Measurements from ENCODE around the gene PTX4. TPM values are rescaled to one million over a fixed set of nuclear protein-coding genes. Genes with fewer than 3 reads are reported as not detected.

PTX4 gene
- polyA plus RNA-seq, 1 donor (not counting 4 experiments of a cell fraction or from before 2014, with no cell fraction given): not detected

GRCh38 chr16:1537138-1537577 is 48.4 kb upstream of the PTX4 start:
- H3K27ac ChIP-seq (ENCODE audit: control insufficient read depth, insufficient read depth, low read length): no peak overlapping the region
- no peaks in the 10 kb centered on the region for H3K9me3 ChIP-seq (ENCODE audit: control insufficient read depth, low read depth, low read length)
- H3K27me3 ChIP-seq (ENCODE audit: control insufficient read depth, extremely low read depth, insufficient read depth, low read length): no peaks in the 10 kb centered on the region
- no peak overlapping the region for H3K4me3 ChIP-seq (ENCODE audit: control insufficient read depth in 2 of 3, extremely low read depth in 1 of 3, insufficient read depth in 2 of 3, low read depth in 1 of 3, low read length in 3 of 3)
- no peak overlapping the region for H3K4me2 ChIP-seq (ENCODE audit: control insufficient read depth, extremely low read depth, insufficient read depth, low read depth, low read length)
- dilution Hi-C loops (cut with MboI; ENCODE audit: extremely low pct_ligation_motif_present, low sequenced_read_pairs): no loop called here
- H3K36me3 ChIP-seq (ENCODE audit: control insufficient read depth in 2 of 2, extremely low read depth in 1 of 2, insufficient read depth in 2 of 2, low read length in 2 of 2): peaks cover 0 to 9% of the 10 kb centered on the region in 2 experiments
- FAIRE-seq (no peak), DNase-seq (ENCODE audit: low read depth, low spot score) (no peak)
- TF ChIP-seq, protein P1, sequence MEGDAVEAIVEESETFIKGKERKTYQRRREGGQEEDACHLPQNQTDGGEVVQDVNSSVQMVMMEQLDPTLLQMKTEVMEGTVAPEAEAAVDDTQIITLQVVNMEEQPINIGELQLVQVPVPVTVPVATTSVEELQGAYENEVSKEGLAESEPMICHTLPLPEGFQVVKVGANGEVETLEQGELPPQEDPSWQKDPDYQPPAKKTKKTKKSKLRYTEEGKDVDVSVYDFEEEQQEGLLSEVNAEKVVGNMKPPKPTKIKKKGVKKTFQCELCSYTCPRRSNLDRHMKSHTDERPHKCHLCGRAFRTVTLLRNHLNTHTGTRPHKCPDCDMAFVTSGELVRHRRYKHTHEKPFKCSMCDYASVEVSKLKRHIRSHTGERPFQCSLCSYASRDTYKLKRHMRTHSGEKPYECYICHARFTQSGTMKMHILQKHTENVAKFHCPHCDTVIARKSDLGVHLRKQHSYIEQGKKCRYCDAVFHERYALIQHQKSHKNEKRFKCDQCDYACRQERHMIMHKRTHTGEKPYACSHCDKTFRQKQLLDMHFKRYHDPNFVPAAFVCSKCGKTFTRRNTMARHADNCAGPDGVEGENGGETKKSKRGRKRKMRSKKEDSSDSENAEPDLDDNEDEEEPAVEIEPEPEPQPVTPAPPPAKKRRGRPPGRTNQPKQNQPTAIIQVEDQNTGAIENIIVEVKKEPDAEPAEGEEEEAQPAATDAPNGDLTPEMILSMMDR (optimal IDR thresholded peaks at IDR 0.05 in 1 of 3, IDR thresholded peaks at IDR 0.05 in 1 of 3, conservative IDR thresholded peaks at IDR 0.05 in 1 of 3; ENCODE audit: extremely low read depth in 1 of 3, insufficient read depth in 2 of 3, low read length in 3 of 3): no peak
- no peak for TF ChIP-seq EZH2 (IDR thresholded peaks at IDR 0.05; ENCODE audit: low read length)
- no peaks in the 10 kb centered on the region for H3K9me1 ChIP-seq (ENCODE audit: control insufficient read depth, extremely low read depth, insufficient read depth, low read length)
- H3K4me1 ChIP-seq (ENCODE audit: control insufficient read depth, extremely low read depth, insufficient read depth, low read length): peaks cover 19% of the 10 kb centered on the region
- H3K79me2 ChIP-seq (ENCODE audit: control insufficient read depth, insufficient read depth, low read length): no peaks in the 10 kb centered on the region
- H4K20me1 ChIP-seq (ENCODE audit: control insufficient read depth, extremely low read depth, insufficient read depth, low read length): no peaks in the 10 kb centered on the region
- H2AFZ ChIP-seq (ENCODE audit: control insufficient read depth, low read length): no peak overlapping the region
- no peak overlapping the region for H3K9ac ChIP-seq (ENCODE audit: control insufficient read depth, extremely low read depth, insufficient read depth, low read length)

DNA sequence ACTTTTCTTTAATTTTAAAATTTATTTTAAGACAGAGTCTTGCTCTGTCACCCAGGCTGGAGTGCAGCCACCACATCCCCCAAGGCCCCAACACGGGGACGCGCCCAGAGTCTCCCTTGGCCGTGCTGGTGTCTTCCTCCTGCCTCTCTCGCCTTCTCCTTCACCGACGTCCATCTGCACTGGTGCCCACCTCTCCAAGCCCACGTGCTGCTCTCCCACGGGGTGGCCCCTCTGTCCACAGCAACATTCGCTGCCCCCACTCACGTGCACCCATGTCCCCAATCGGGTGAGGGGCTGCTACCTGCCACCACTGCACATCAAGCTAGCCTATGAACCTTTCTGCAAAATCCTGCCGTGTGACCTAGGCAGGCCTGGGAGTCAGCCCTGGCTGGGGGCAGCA is 47.9 kb upstream of the PTX4 start:
- Histone ChIP-seq H3K27ac (ENCODE audit: control insufficient read depth, insufficient read depth, low read length) (no peak overlapping the region), H3K9me3 (ENCODE audit: control insufficient read depth, low read depth, low read length) (no peaks in the 10 kb centered on the region), H3K36me3 (ENCODE audit: control insufficient read depth in 2 of 2, extremely low read depth in 1 of 2, insufficient read depth in 2 of 2, low read length in 2 of 2) (peaks cover 0 to 9% of the 10 kb centered on the region in 2 experiments), H3K4me2 (ENCODE audit: control insufficient read depth, extremely low read depth, insufficient read depth, low read depth, low read length) (no peak overlapping the region), H2AFZ (ENCODE audit: control insufficient read depth, low read length) (no peak overlapping the region), H3K4me1 (ENCODE audit: control insufficient read depth, extremely low read depth, insufficient read depth, low read length) (peaks cover 24% of the 10 kb centered on the region), H3K9ac (ENCODE audit: control insufficient read depth, extremely low read depth, insufficient read depth, low read length) (no peak overlapping the region), H3K79me2 (ENCODE audit: control insufficient read depth, insufficient read depth, low read length) (no peaks in the 10 kb centered on the region), H3K9me1 (ENCODE audit: control insufficient read depth, extremely low read depth, insufficient read depth, low read length) (no peaks in the 10 kb centered on the region), H3K27me3 (ENCODE audit: control insufficient read depth, extremely low read depth, insufficient read depth, low read length) (no peaks in the 10 kb centered on the region), H4K20me1 (ENCODE audit: control insufficient read depth, extremely low read depth, insufficient read depth, low read length) (no peaks in the 10 kb centered on the region), H3K4me3 (ENCODE audit: control insufficient read depth in 2 of 3, extremely low read depth in 1 of 3, insufficient read depth in 2 of 3, low read depth in 1 of 3, low read length in 3 of 3) (no peak overlapping the region)
- DNase-seq (ENCODE audit: low read depth, low spot score) (no peak), FAIRE-seq (no peak)
- TF ChIP-seq EZH2 (IDR thresholded peaks at IDR 0.05; ENCODE audit: low read length): no peak
- TF ChIP-seq, protein P1 (optimal IDR thresholded peaks at IDR 0.05 in 1 of 3, IDR thresholded peaks at IDR 0.05 in 1 of 3, conservative IDR thresholded peaks at IDR 0.05 in 1 of 3; ENCODE audit: extremely low read depth in 1 of 3, insufficient read depth in 2 of 3, low read length in 3 of 3): no peak
- dilution Hi-C loops (cut with MboI; ENCODE audit: extremely low pct_ligation_motif_present, low sequenced_read_pairs): no loop called here

Data from keratinocyte (primary cell).